K562 (cell line): ENCODE data around the gene RHOC. TPM values are rescaled to one million over a fixed set of nuclear protein-coding genes. Genes with fewer than 3 reads are reported as not detected.

Source experiments
- ATAC-seq: fragments of 200-7000 bp; cut with Tn5 transposase; 3 replicates; pipeline ENCODE4 v1.9.1; 2020; ENCODE audit warnings: moderate library complexity
- BruUV-seq: library from RNA; stranded (reverse); fragments of 400-500 nt; replicated peaks from 2 replicates; lab custom pipeline; 2021; lab: Mats Ljungman, UMichigan
- CTCF ChIA-PET: fragments of 300-600 bp; formaldehyde crosslinking; extraction: SDS; loops from one replicate; lab custom pipeline; 2021; ENCODE audit warnings: low intra/inter-chr PET ratio; lab: Yijun Ruan, JAX
- POLR2A ChIA-PET: fragments of 300-600, 350-650 bp; sonication (Branson Sonifier 250); formaldehyde crosslinking; extraction: SDS; loops from one replicate; lab custom pipeline; 2021; ENCODE audit warnings: antibody characterized with exemption, inconsistent platforms; lab: Yijun Ruan, JAX
- DNase-seq, 4 experiments: peaks; one replicate each; pipeline versions ENCODE4 v3.0.0 to v3.0.0-alpha.2; 2011 to 2018; ENCODE audit warnings: low spot score in 3 of 4, mixed read lengths in 3 of 4; ENCODE audit errors: extremely low read depth in 1 of 4
- FAIRE-seq: peaks from 2 replicates; lab custom pipeline; 2011; peaks lifted over from hg19 to GRCh38; lab: Jason Lieb, UNC
- H2AFZ ChIP-seq: 2 replicates; pipeline ENCODE4 v1.6.0; 2011; ENCODE audit warnings: low read depth, low read length, control low read depth, inconsistent platforms
- H3K27ac ChIP-seq: fragments of 200-600 bp; 3 replicates; pipeline ENCODE4 v1.8.0; 2011; ENCODE audit warnings: low read depth, mild to moderate bottlenecking, control low read depth, inconsistent platforms, low read length, moderate library complexity, mixed read lengths; ENCODE audit errors: extremely low read depth
- H3K27me3 ChIP-seq, 2 experiments: fragments of 300-600 bp in 1 of 2; 2 replicates in 1 of 2; 3 replicates in 1 of 2; pipeline versions ENCODE4 v1.6.0 to v1.8.0; 2011; ENCODE audit warnings: inconsistent platforms in 2 of 2, low read length in 2 of 2, mild to moderate bottlenecking in 1 of 2, mixed read lengths in 1 of 2, moderate library complexity in 1 of 2; ENCODE audit not compliant: control insufficient read depth in 2 of 2, insufficient read depth in 2 of 2
- H3K36me3 ChIP-seq: fragments of 300-600 bp; 3 replicates; pipeline ENCODE4 v1.8.0; 2011; ENCODE audit warnings: mild to moderate bottlenecking, low read length, inconsistent platforms; ENCODE audit not compliant: control insufficient read depth, insufficient read depth
- H3K4me1 ChIP-seq, 2 experiments: fragments of 200-600 bp in 1 of 2; replicated peaks in 1 of 2; 2 replicates in 1 of 2; 3 replicates in 1 of 2; pipeline versions ENCODE4 v1.5.1 to v1.8.0; 2011; ENCODE audit warnings: inconsistent platforms in 2 of 2, low read length in 2 of 2, mild to moderate bottlenecking in 1 of 2, mixed read lengths in 1 of 2, moderate library complexity in 1 of 2; ENCODE audit not compliant: control insufficient read depth in 2 of 2, insufficient read depth in 2 of 2
- H3K4me2 ChIP-seq: 2 replicates; pipeline ENCODE4 v1.6.1; 2011; ENCODE audit warnings: low read length, control low read depth, inconsistent platforms, mixed read lengths; ENCODE audit not compliant: insufficient read depth
- H3K4me3 ChIP-seq: fragments of 200-600 bp; sonication (generic), shearing (Covaris generic); 2 replicates; pipeline ENCODE4 v1.5.1; 2016; ENCODE audit warnings: control low read depth, inconsistent platforms
- H3K79me2 ChIP-seq: fragments of 200-600 bp; 3 replicates; pipeline ENCODE4 v1.8.0; 2011; ENCODE audit warnings: low read length, inconsistent platforms; ENCODE audit not compliant: control insufficient read depth, insufficient read depth
- H3K9ac ChIP-seq, 2 experiments: 2 replicates each; pipeline versions ENCODE4 v1.6.0 to v1.6.1; 2011; ENCODE audit warnings: low read depth in 2 of 2, low read length in 2 of 2, control low read depth in 1 of 2, inconsistent platforms in 1 of 2, mild to moderate bottlenecking in 1 of 2, mixed read lengths in 1 of 2; ENCODE audit not compliant: insufficient read depth in 1 of 2
- H3K9me1 ChIP-seq: one replicate; pipeline ENCODE4 v1.6.0; 2011; ENCODE audit warnings: inconsistent platforms, mild to moderate bottlenecking, low read length, moderate library complexity; ENCODE audit not compliant: control insufficient read depth, insufficient read depth
- H3K9me3 ChIP-seq: replicated peaks from 2 replicates; pipeline ENCODE4 v1.5.1; 2011; ENCODE audit warnings: low read depth, low read length, inconsistent platforms; ENCODE audit not compliant: control insufficient read depth, insufficient read depth
- H4K20me1 ChIP-seq: replicated peaks from 2 replicates; pipeline ENCODE4 v1.6.1; 2011; ENCODE audit warnings: low read length, inconsistent platforms, mixed read lengths; ENCODE audit not compliant: control insufficient read depth, insufficient read depth
- BHLHE40 ChIP-seq: IDR thresholded peaks from 2 replicates; pipeline ENCODE4 v1.6.1; 2011; ENCODE audit warnings: low read length, improper control_type of control experiment
- POLR2B ChIP-seq: fragments of 450-650 bp; IDR thresholded peaks from 2 replicates; pipeline ENCODE4 v1.6.1; 2018; ENCODE audit warnings: low read depth; ENCODE audit not compliant: partially characterized antibody
- SAFB2 ChIP-seq: fragments of 200-400 bp; formaldehyde crosslinking; IDR thresholded peaks from 2 replicates; pipeline ENCODE4 v1.6.1; 2018; ENCODE audit warnings: borderline replicate concordance, low read length, low read depth, moderate library complexity; ENCODE audit not compliant: severe bottlenecking
- SLC30A9 ChIP-seq: fragments of 250-450 bp; sonication (Bioruptor Pico); IDR thresholded peaks from 2 replicates; pipeline ENCODE4 v1.8.0; 2022; ENCODE audit warnings: mild to moderate bottlenecking, moderate library complexity
- SMARCC2 ChIP-seq: fragments of 450-650 bp; IDR thresholded peaks from 2 replicates; pipeline ENCODE4 v1.6.1; 2017; ENCODE audit warnings: antibody characterized with exemption, moderate library complexity, mild to moderate bottlenecking, low read depth
- SMC3 ChIP-seq: conservative IDR thresholded peaks from 2 replicates; pipeline ENCODE4 v1.6.1; 2011; ENCODE audit warnings: low read depth, low read length, improper control_type of control experiment; ENCODE audit not compliant: insufficient read depth
- SPI1 ChIP-seq: IDR thresholded peaks from 2 replicates; pipeline ENCODE4 v1.6.1; 2011; ENCODE audit warnings: low read depth, low read length, control low read depth, borderline replicate concordance
- SRSF7 ChIP-seq: fragments of 200-400 bp; formaldehyde crosslinking; optimal IDR thresholded peaks from 2 replicates; pipeline ENCODE3; 2017; ENCODE audit warnings: mild to moderate bottlenecking, low read depth, low read length
- TEAD4 ChIP-seq, 2 experiments: sonication (generic) in 1 of 2; formaldehyde crosslinking in 1 of 2; IDR thresholded peaks; 2 replicates each; pipeline versions ENCODE4 v1.6.1 to v1.8.0; 2012 to 2022; ENCODE audit warnings: borderline replicate concordance in 1 of 2, inconsistent platforms in 1 of 2, low read length in 1 of 2, mild to moderate bottlenecking in 1 of 2, missing genetic modification reagents in 1 of 2
- ZNF239 ChIP-seq: fragments of 250-450 bp; sonication (Bioruptor Pico); IDR thresholded peaks from 2 replicates; pipeline ENCODE4 v1.4.0; 2020; ENCODE audit warnings: mild to moderate bottlenecking
- ZNF695 ChIP-seq: fragments of 450-650 bp; formaldehyde crosslinking; IDR thresholded peaks from 2 replicates; pipeline ENCODE4 v1.4.0; 2020; ENCODE audit warnings: mild to moderate bottlenecking, moderate library complexity
- WGBS: fragments of 100-300 bp; shearing (Covaris generic); methylation state at CpG from one replicate; pipeline ENCODE4 v1.1.6; 2016; ENCODE audit warnings: low coverage, mixed read lengths; ENCODE audit not compliant: insufficient coverage; ENCODE audit errors: missing lambda C conversion rate; 5-methylcytosine and 5-hydroxymethylcytosine counted together
- in situ Hi-C: fragments of 300-500 bp; cut with MboI; formaldehyde crosslinking; loops from 4 replicates; pipeline ENCODE4 v1.15.0; 2018; ENCODE audit warnings: inconsistent platforms, mixed read lengths
- intact Hi-C: fragments of 100-400 bp; cut with micrococcal nuclease; formaldehyde crosslinking; loops from 2 replicates; pipeline ENCODE4 v1.14.2; 2022
- polyA plus RNA-seq, 8 experiments: library from polyadenylated mRNA; depleted of rRNA in 4 of 8; stranded (reverse) in 5 of 8; unstranded in 3 of 8; fragments of >200 nt; fragmentation: Nextera tagmentation in 2 of 8; fragmentation: Illumina TruSeq in 1 of 8; extraction: Ambion mirVana in 2 of 8; extraction: Trizol in 1 of 8; gene quantifications; 2 replicates each; pipeline versions ENCODE4 v1.2.1 to v1.2.3, GENCODE V29; 2011 to 2014; ENCODE audit warnings: inconsistent platforms in 1 of 8, missing spikeins in 1 of 8
- total RNA-seq, 7 experiments: library from RNA; depleted of rRNA in 6 of 7; stranded (reverse); fragments of >200 nt in 6 of 7; fragmentation: Illumina TruSeq in 2 of 7; extraction: Trizol in 2 of 7; gene quantifications; 2 replicates each; pipeline versions ENCODE4 v1.2.1 to v1.2.3, GENCODE V29; 2011 to 2021; ENCODE audit warnings: low replicate concordance in 1 of 7
- TF ChIP-seq, protein P1 (sequence below), 3 experiments: IDR thresholded peaks in 2 of 3; conservative IDR thresholded peaks in 1 of 3; 2 replicates each; pipeline ENCODE4 v1.5.1; 2011 to 2012; ENCODE audit warnings: low read length in 3 of 3, mild to moderate bottlenecking in 3 of 3, control low read depth in 2 of 3, improper control_type of control experiment in 1 of 3, inconsistent platforms in 1 of 3, low read depth in 1 of 3, mixed read lengths in 1 of 3, moderate library complexity in 1 of 3; ENCODE audit not compliant: insufficient read depth in 2 of 3
- TF ChIP-seq, protein P2 (sequence below): sonication (generic); formaldehyde crosslinking; IDR thresholded peaks from 2 replicates; pipeline ENCODE4 v1.9.0; 2022; ENCODE audit warnings: mild to moderate bottlenecking, missing genetic modification reagents

RHOC gene
- total and polyA plus RNA-seq, 9 of the 15 experiments (the other 6 are each of a cell fraction or from before 2014, with no cell fraction given): 35.2 to 364 (median 204) TPM

DNA sequence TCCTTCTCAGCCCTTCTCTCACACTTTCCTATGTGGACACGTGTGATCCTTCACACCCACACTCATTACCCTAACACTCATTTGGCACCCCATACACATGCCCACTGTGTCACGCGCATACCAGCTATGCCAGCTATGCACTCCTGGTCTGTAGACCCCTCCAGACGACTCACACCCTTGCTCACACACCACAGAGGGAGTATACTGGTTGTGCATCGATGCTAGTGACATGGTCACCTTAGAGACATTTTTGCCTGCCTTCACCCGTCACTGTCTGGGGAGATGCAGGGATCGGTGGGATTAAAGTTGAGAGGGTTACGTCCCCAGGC, 16.5 kb upstream of the RHOC start (continued):
- TF ChIP-seq POLR2B: no peak
- no peak for TF ChIP-seq SRSF7
- no peak for TF ChIP-seq ZNF695 (CRISPR knock-in tag)
- TF ChIP-seq SMARCC2: no peak
- no peak for TF ChIP-seq SMC3
- TF ChIP-seq ZNF239 (CRISPR knock-in tag): no peak
- no peak for TF ChIP-seq SLC30A9 (CRISPR knock-in tag)

- H3K4me1 ChIP-seq: peaks cover 0 to 20% of the 10 kb centered on the region in 2 experiments; a peak in 4 of 5 replicates
- no peaks in the 10 kb centered on the region for H3K36me3 ChIP-seq
- no peak for FAIRE-seq
- WGBS: 17% methylated on average over 29 of the region's 35 CpGs
- H3K27ac ChIP-seq: no peak overlapping the region
- peaks cover 11 to 51% of the 10 kb centered on the region in 2 experiments; a peak in 4 of 5 replicates for H3K27me3 ChIP-seq
- intact Hi-C loops: no loop called here
- H3K79me2 ChIP-seq: no peaks in the 10 kb centered on the region
- H2AFZ ChIP-seq: no peak overlapping the region
- no TSS peak for BruUV-seq
- POLR2A ChIA-PET: interaction anchor here (0.6 kb wide), 1 partner anchor 58 kb away, joined by 3 read pairs; no protein-coding TSS in a partner anchor
- TF ChIP-seq SAFB2 (no peak), TEAD4 (IDR thresholded peaks at IDR 0.05; ENCODE audit: low read length) (no peak), TEAD4 (CRISPR knock-in tag; IDR thresholded peaks at IDR 0.05; ENCODE audit: borderline replicate concordance) (no peak), SPI1 (peak; percentile 18; the same call in 1 of the 2 replicates), BHLHE40 (peak; percentile 69)
- TF ChIP-seq, protein P1, sequence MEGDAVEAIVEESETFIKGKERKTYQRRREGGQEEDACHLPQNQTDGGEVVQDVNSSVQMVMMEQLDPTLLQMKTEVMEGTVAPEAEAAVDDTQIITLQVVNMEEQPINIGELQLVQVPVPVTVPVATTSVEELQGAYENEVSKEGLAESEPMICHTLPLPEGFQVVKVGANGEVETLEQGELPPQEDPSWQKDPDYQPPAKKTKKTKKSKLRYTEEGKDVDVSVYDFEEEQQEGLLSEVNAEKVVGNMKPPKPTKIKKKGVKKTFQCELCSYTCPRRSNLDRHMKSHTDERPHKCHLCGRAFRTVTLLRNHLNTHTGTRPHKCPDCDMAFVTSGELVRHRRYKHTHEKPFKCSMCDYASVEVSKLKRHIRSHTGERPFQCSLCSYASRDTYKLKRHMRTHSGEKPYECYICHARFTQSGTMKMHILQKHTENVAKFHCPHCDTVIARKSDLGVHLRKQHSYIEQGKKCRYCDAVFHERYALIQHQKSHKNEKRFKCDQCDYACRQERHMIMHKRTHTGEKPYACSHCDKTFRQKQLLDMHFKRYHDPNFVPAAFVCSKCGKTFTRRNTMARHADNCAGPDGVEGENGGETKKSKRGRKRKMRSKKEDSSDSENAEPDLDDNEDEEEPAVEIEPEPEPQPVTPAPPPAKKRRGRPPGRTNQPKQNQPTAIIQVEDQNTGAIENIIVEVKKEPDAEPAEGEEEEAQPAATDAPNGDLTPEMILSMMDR (IDR thresholded peaks at IDR 0.05 in 2 of 3, conservative IDR thresholded peaks at IDR 0.05 in 1 of 3; ENCODE audit: insufficient read depth in 2 of 3, low read depth in 1 of 3, low read length in 3 of 3): peak in 1 of 3 experiments; percentile 2; a peak in 1 of 6 replicates
- TF ChIP-seq, protein P2, sequence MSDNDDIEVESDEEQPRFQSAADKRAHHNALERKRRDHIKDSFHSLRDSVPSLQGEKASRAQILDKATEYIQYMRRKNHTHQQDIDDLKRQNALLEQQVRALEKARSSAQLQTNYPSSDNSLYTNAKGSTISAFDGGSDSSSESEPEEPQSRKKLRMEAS (CRISPR knock-in tag): 0 out of 2 replicates have a peak, but pooled peaks have one; percentile 5
- TF ChIP-seq, all 486 proteins: peak for 4
- ATAC-seq: peak; percentile 45
- no peak for DNase-seq
- no peak overlapping the region for H3K4me2 ChIP-seq
- H3K9me1 ChIP-seq: no peaks in the 10 kb centered on the region
- no peaks in the 10 kb centered on the region for H4K20me1 ChIP-seq
- no peaks in the 10 kb centered on the region for H3K9me3 ChIP-seq
- CTCF ChIA-PET: interaction anchor here (0.6 kb wide), 1 partner anchor 78 kb away, joined by 3 read pairs; no protein-coding TSS in a partner anchor
- H3K9ac ChIP-seq: peak overlapping the region in 1 of 2 experiments; percentile 77; a peak in 1 of 4 replicates
- H3K4me3 ChIP-seq: no peak overlapping the region
- in situ Hi-C loops: loop anchor here (5.0 kb wide), 1 partner anchor 34 kb away; no protein-coding TSS in a partner anchor
These were observed 15.9 kb upstream of the RHOC start for GRCh38 chr1:112722601-112723510.
